WTC11 (cell line): ENCODE measurements around the gene DISC1.

Source experiments
- TEAD4 ChIP-seq: sonication (generic); formaldehyde crosslinking; IDR thresholded peaks from 2 replicates; pipeline ENCODE4 v1.8.0; 2022; ENCODE audit warnings: mild to moderate bottlenecking, missing genetic modification reagents
- TF ChIP-seq, protein P1 (sequence below): fragments of 200-600 bp; IDR thresholded peaks from 2 replicates; pipeline ENCODE4 v1.8.0; 2022; ENCODE audit warnings: antibody characterized with exemption

DNA sequence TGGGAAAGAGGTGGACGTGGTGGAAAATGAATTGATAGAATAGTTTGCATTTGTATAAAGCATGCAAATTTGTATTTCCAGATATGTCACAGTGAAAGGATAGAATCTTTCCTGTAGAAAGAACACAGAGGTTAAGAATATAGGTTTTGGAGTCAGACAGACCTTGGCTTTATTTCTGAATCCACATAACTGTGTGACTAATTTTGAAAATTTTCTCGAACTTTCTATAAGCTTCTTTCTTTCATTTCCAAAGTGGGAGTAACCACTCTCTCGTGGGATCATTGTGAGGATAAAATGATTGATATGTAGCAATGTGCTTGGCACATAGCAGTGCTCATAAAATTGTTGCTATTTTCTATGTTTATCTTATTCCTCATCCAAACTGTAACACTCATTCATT lies 108.8 kb downstream of the DISC1 start:
- TF ChIP-seq, protein P1, sequence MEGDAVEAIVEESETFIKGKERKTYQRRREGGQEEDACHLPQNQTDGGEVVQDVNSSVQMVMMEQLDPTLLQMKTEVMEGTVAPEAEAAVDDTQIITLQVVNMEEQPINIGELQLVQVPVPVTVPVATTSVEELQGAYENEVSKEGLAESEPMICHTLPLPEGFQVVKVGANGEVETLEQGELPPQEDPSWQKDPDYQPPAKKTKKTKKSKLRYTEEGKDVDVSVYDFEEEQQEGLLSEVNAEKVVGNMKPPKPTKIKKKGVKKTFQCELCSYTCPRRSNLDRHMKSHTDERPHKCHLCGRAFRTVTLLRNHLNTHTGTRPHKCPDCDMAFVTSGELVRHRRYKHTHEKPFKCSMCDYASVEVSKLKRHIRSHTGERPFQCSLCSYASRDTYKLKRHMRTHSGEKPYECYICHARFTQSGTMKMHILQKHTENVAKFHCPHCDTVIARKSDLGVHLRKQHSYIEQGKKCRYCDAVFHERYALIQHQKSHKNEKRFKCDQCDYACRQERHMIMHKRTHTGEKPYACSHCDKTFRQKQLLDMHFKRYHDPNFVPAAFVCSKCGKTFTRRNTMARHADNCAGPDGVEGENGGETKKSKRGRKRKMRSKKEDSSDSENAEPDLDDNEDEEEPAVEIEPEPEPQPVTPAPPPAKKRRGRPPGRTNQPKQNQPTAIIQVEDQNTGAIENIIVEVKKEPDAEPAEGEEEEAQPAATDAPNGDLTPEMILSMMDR = no peak
- no peak for TF ChIP-seq TEAD4 (CRISPR knock-in tag)
